ENCODE results near the gene GOLGA8T. TPM values are rescaled to one million over a fixed set of nuclear protein-coding genes. Genes with fewer than 3 reads are reported as not detected.
"Not testable (repeated sequence)": the region's sequence is repeated elsewhere in the genome, so short reads cannot be mapped to it uniquely, and the experiment has no call there.

Gene GOLGA8T
- total and polyA plus RNA-seq, 2 donors = 0.07 to 0.19 TPM

DNA sequence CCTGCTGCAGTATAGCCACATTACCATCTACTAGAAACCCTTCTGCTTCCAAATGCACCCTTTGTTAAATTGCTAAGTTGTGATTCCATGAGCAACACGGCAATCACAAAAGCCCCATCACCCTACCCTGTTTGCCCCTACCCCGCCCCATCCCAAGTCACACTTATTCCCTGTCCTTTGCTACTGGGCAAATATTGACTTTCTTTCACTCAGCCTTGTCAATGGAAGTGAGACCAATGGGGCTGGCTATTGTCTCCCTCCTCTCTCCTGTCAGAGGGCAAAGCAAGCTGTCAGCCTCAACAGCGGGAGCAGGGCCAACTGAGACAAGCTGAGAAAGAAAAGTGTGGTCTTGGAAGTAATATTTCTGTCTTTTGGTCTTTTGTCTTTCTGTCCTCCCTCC, 52.6 kb downstream of the GOLGA8T start:
- not testable (repeated sequence) for H3K4me1 ChIP-seq (ENCODE audit: control insufficient read depth in 2 of 2, insufficient read depth in 2 of 2, low read length in 2 of 2); H3K4me3 ChIP-seq (ENCODE audit: low read length in 2 of 2); H3K9me3 ChIP-seq (ENCODE audit: control insufficient read depth in 2 of 2, insufficient read depth in 1 of 2, low read length in 1 of 2); DNase-seq (ENCODE audit: low read depth in 6 of 9, low spot score in 9 of 9); H3K27ac ChIP-seq (ENCODE audit: low read depth in 1 of 2, low read length in 1 of 2); H3K36me3 ChIP-seq (ENCODE audit: control insufficient read depth in 2 of 2, insufficient read depth in 2 of 2, low read length in 1 of 2); H3K27me3 ChIP-seq (ENCODE audit: control insufficient read depth in 2 of 2, insufficient read depth in 1 of 2, low read length in 1 of 2)
- WGBS = 95% methylated on average over 2 of the region's 3 CpGs

GRCh38 chr15:30189754-30190153, 54.9 kb downstream of the GOLGA8T start:
- not testable (repeated sequence) for H3K36me3 ChIP-seq (ENCODE audit: control insufficient read depth in 2 of 2, insufficient read depth in 2 of 2, low read length in 1 of 2); DNase-seq (ENCODE audit: low read depth in 6 of 9, low spot score in 9 of 9); H3K27me3 ChIP-seq (ENCODE audit: control insufficient read depth in 2 of 2, insufficient read depth in 1 of 2, low read length in 1 of 2); H3K27ac ChIP-seq (ENCODE audit: low read depth in 1 of 2, low read length in 1 of 2); H3K4me3 ChIP-seq (ENCODE audit: low read length in 2 of 2); H3K4me1 ChIP-seq (ENCODE audit: control insufficient read depth in 2 of 2, insufficient read depth in 2 of 2, low read length in 2 of 2); H3K9me3 ChIP-seq (ENCODE audit: control insufficient read depth in 2 of 2, insufficient read depth in 1 of 2, low read length in 1 of 2)
- 90% methylated on average over 1 of the region's 1 CpG for WGBS

- H3K9me3 ChIP-seq (ENCODE audit: control insufficient read depth in 2 of 2, insufficient read depth in 1 of 2, low read length in 1 of 2); H3K36me3 ChIP-seq (ENCODE audit: control insufficient read depth in 2 of 2, insufficient read depth in 2 of 2, low read length in 1 of 2); DNase-seq (ENCODE audit: low read depth in 6 of 9, low spot score in 9 of 9); H3K27me3 ChIP-seq (ENCODE audit: control insufficient read depth in 2 of 2, insufficient read depth in 1 of 2, low read length in 1 of 2); H3K27ac ChIP-seq (ENCODE audit: low read depth in 1 of 2, low read length in 1 of 2); H3K4me1 ChIP-seq (ENCODE audit: control insufficient read depth in 2 of 2, insufficient read depth in 2 of 2, low read length in 2 of 2); H3K4me3 ChIP-seq (ENCODE audit: low read length in 2 of 2): not testable (repeated sequence)
- 8% methylated on average over 7 of the region's 23 CpGs for WGBS
Measured at GRCh38 chr15:30191143-30191542, 56.3 kb downstream of the GOLGA8T start.

GRCh38 chr15:30191639-30192038, 56.8 kb downstream of the GOLGA8T start:
- H3K27me3 ChIP-seq (ENCODE audit: control insufficient read depth in 2 of 2, insufficient read depth in 1 of 2, low read length in 1 of 2) = peaks cover 0 to 11% of the 10 kb centered on the region in 2 donors
- not testable (repeated sequence) for H3K27ac ChIP-seq (ENCODE audit: low read depth in 1 of 2, low read length in 1 of 2); H3K9me3 ChIP-seq (ENCODE audit: control insufficient read depth in 2 of 2, insufficient read depth in 1 of 2, low read length in 1 of 2); H3K4me3 ChIP-seq (ENCODE audit: low read length in 2 of 2); DNase-seq (ENCODE audit: low read depth in 6 of 9, low spot score in 9 of 9); H3K4me1 ChIP-seq (ENCODE audit: control insufficient read depth in 2 of 2, insufficient read depth in 2 of 2, low read length in 2 of 2); H3K36me3 ChIP-seq (ENCODE audit: control insufficient read depth in 2 of 2, insufficient read depth in 2 of 2, low read length in 1 of 2)
- WGBS = under 1% methylated on average over 16 of the region's 37 CpGs

GRCh38 chr15:30192119-30192745, 57.4 kb downstream of the GOLGA8T start:
- not testable (repeated sequence) for DNase-seq (ENCODE audit: low read depth in 6 of 9, low spot score in 9 of 9); H3K36me3 ChIP-seq (ENCODE audit: control insufficient read depth in 2 of 2, insufficient read depth in 2 of 2, low read length in 1 of 2); H3K4me1 ChIP-seq (ENCODE audit: control insufficient read depth in 2 of 2, insufficient read depth in 2 of 2, low read length in 2 of 2); H3K27ac ChIP-seq (ENCODE audit: low read depth in 1 of 2, low read length in 1 of 2); H3K4me3 ChIP-seq (ENCODE audit: low read length in 2 of 2); H3K9me3 ChIP-seq (ENCODE audit: control insufficient read depth in 2 of 2, insufficient read depth in 1 of 2, low read length in 1 of 2)
- 3% methylated on average over 22 of the region's 53 CpGs for WGBS
- peaks cover 0 to 13% of the 10 kb centered on the region in 2 donors for H3K27me3 ChIP-seq (ENCODE audit: control insufficient read depth in 2 of 2, insufficient read depth in 1 of 2, low read length in 1 of 2)

GRCh38 chr15:30192892-30193291, 58.0 kb downstream of the GOLGA8T start:
- H3K27me3 ChIP-seq (ENCODE audit: control insufficient read depth in 2 of 2, insufficient read depth in 1 of 2, low read length in 1 of 2) = peaks cover 0 to 13% of the 10 kb centered on the region in 2 donors
- H3K27ac ChIP-seq (ENCODE audit: low read depth in 1 of 2, low read length in 1 of 2); H3K4me3 ChIP-seq (ENCODE audit: low read length in 2 of 2); H3K4me1 ChIP-seq (ENCODE audit: control insufficient read depth in 2 of 2, insufficient read depth in 2 of 2, low read length in 2 of 2); H3K36me3 ChIP-seq (ENCODE audit: control insufficient read depth in 2 of 2, insufficient read depth in 2 of 2, low read length in 1 of 2); DNase-seq (ENCODE audit: low read depth in 6 of 9, low spot score in 9 of 9); H3K9me3 ChIP-seq (ENCODE audit: control insufficient read depth in 2 of 2, insufficient read depth in 1 of 2, low read length in 1 of 2): not testable (repeated sequence)
- 28% methylated on average over 3 of the region's 9 CpGs for WGBS

Other genes starting within 250 kb of the GOLGA8T start
- 0.05 TPM for gene GOLGA8J, start 52.1 kb upstream of the GOLGA8T start, total RNA-seq
- 0.05 TPM for gene GOLGA8J, start 52.1 kb upstream of the GOLGA8T start, polyA plus RNA-seq

Data from thymus (tissue), 11 donors.